ENCODE results near the gene GRIPAP1. TPM values are rescaled to one million over a fixed set of nuclear protein-coding genes. Genes with fewer than 3 reads are reported as not detected.

Gene GRIPAP1
- total RNA-seq, 2 donors from 2014 or later, result 97.8 to 143 TPM

DNA sequence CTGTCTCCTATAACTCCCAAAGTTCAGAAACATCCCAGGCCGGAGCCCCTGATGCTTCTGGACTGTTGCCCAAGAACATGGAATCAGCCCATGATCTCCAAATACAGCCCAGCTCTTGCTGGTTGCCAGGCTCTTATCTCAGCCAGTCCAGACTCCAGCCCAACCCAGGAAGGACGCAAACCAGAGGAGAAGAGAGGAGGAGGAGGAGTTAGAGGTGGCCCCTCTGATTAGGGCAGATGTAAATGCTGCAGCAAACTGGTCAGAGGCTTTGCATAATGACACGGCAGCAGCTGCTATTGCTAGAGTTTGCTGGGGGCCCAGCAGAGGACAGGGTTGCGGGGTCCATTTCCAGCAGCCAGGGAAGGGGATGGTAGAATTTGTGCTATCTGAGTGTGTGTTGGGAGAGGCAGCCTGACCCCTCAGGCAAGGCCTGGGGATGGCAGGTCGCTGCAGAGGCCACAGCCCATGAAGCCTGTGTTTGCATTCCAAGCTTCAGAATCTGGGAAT lies 40.4 kb downstream of the GRIPAP1 start:
- no peak for ATAC-seq
- Mint-ChIP-seq H3K4me1 (ENCODE audit: low read depth in 2 of 2) (peaks cover 7 to 24% of the 10 kb centered on the region in 2 donors), H3K27ac (peak overlapping the region in 1 of 2 donors; percentile 11), H3K9me3 (no peaks in the 10 kb centered on the region), H3K4me3 (no peak overlapping the region), H3K27me3 (peaks cover 0 to 8% of the 10 kb centered on the region in 2 donors), H3K36me3 (no peaks in the 10 kb centered on the region)
- no peak for DNase-seq (ENCODE audit: low spot score)

DNA sequence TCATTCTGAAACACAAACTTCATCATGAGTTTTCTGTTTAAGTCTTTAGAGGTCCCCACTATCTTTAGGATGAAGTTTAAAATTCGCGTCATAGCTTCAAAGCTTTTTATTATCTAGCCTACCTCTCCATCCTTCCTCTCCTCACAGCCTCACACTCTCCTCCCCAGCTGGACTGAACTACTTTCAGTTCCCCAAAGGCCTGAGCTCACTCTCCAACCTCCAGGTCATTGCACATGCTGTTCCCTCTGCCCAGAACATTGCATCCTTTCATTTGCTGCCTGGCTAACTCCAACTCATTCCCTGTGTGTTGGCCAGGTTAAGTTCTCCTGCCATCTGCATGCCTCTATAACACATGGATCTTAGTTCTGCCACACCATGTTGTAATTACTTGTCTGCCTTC lies 41.8 kb downstream of the GRIPAP1 start:
- Mint-ChIP-seq H3K36me3 (no peaks in the 10 kb centered on the region), H3K9me3 (no peaks in the 10 kb centered on the region), H3K4me1 (ENCODE audit: low read depth in 2 of 2) (peaks cover 11 to 30% of the 10 kb centered on the region in 2 donors), H3K27ac (peak overlapping the region in 1 of 2 donors; percentile 99), H3K4me3 (peak overlapping the region; percentile 99), H3K27me3 (peaks cover 0 to 8% of the 10 kb centered on the region in 2 donors)
- no peak for ATAC-seq
- DNase-seq (ENCODE audit: low spot score), result no peak

DNA sequence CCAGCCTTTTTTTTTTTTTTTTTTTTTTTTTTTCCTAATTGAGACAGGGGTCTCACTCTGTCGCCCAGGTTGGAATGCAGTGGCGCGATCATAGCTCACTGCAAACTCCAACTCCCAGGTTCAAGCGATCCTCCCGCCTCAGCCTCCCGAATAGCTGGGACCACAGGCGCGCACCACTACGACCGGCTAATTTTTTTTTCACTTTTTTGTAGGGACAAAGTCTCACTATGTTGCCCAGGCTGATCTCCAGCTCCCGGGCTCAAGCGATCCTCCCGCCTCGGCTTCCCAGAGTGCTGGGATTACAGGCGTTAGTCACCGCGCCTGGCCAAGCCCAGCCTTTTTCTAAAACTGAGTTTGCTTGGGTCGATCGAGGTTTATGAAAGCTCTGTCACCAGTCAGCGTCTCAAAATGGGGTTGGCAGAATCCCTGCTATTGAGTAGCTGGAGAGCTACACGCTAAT lies 43.4 kb downstream of the GRIPAP1 start:
- Mint-ChIP-seq H3K36me3 (no peaks in the 10 kb centered on the region), H3K27me3 (peaks cover 0 to 8% of the 10 kb centered on the region in 2 donors), H3K27ac (peak overlapping the region; percentile 99), H3K9me3 (no peaks in the 10 kb centered on the region), H3K4me3 (peak overlapping the region; percentile 99), H3K4me1 (ENCODE audit: low read depth in 2 of 2) (peaks cover 20 to 30% of the 10 kb centered on the region in 2 donors)
- ATAC-seq, result no peak
- DNase-seq (ENCODE audit: low spot score), result no peak

DNA sequence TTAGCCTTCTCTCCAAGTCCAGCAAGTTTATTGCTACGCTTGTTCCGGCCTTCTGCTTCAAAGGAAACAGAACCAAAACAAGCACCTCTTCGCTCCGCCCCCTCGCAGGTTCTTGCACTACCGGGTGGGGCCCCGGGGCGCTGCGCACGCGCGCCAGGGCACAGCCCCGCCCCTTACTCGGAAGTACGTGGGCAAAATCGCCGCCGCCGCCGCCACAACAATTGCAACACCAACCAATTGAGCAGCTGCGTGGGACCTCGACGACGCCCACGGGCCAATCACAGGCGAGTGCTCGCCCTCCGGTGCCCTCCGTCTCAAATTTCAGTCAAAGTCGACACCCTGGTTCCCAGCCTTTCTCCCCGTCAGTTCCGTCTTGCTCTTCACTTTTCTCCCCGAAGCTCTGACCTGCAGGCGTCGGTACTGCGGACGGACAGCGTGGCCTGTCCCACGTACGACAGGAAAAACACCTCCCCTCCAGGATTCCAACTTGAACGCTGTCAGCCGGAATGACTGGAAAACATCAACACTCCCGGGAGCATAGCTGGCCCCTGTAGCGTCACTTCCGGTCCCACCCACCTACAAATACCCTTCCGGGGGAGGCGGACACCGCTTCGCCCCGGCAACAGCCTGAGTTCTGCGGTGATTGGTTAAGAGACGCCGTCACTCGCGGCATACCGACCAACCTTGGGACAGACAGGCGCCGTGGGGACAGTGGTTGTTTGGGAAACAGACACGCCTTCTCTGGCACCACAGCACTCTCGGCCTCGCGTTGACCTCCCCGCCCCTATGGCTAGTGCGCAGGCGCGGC lies 44.0 kb downstream of the GRIPAP1 start:
- peak; percentile 92 for ATAC-seq
- Mint-ChIP-seq H3K27me3 (peaks cover 0 to 8% of the 10 kb centered on the region in 2 donors), H3K4me1 (ENCODE audit: low read depth in 2 of 2) (peaks cover 26 to 30% of the 10 kb centered on the region in 2 donors), H3K36me3 (no peaks in the 10 kb centered on the region), H3K27ac (peak overlapping the region; percentile 99), H3K9me3 (no peaks in the 10 kb centered on the region), H3K4me3 (peak overlapping the region; percentile 99)
- DNase-seq (ENCODE audit: low spot score), result peak; percentile 95

DNA sequence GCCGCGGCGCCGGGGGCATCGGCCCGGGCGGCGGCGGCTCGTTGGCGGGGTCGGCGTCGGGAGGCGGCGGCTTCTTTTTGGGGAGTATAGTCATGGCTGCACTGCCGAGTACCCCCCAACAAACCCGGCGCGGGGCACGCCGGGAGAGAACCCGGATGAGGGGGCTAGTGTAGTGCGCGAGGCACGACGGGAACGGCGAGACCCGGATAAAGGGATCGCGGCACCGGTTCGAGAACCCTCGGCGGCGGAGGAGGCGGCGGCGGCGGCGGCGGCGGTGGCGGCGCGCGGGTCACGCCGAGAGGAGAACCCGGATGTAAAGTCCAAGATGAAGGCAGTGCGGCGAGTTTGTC lies 44.6 kb downstream of the GRIPAP1 start, which contains the start of gene OTUD5:
Gene OTUD5 (minus strand): TSS at position 131 of the 350 bp plus-strand sequence. CDS start 37 bp downstream, at position 94.
- DNase-seq (ENCODE audit: low spot score), result peak; percentile 84
- Mint-ChIP-seq H3K27me3 (peaks cover 0 to 8% of the 10 kb centered on the region in 2 donors), H3K27ac (peak within 1 kb of the TSS; percentile 99), H3K9me3 (no peaks in the 10 kb centered on the region), H3K4me1 (ENCODE audit: low read depth in 2 of 2) (peaks cover 29 to 36% of the 10 kb centered on the region in 2 donors), H3K4me3 (peak within 1 kb of the TSS; percentile 99), H3K36me3 (no peaks in the 10 kb centered on the region)
- peak; percentile 75 to 77 for ATAC-seq

GRCh38 chrX:48956728-48957414 lies 45.2 kb downstream of the GRIPAP1 start:
- no peaks in the 10 kb centered on the region for H3K36me3 Mint-ChIP-seq
- ATAC-seq (peak; percentile 40 to 45), DNase-seq (ENCODE audit: low spot score) (peak; percentile 81)
- no peaks in the 10 kb centered on the region for H3K9me3 Mint-ChIP-seq
- peak overlapping the region; percentile 83 to 99 for H3K27ac Mint-ChIP-seq
- peaks cover 34 to 42% of the 10 kb centered on the region in 2 donors for H3K4me1 Mint-ChIP-seq (ENCODE audit: low read depth in 2 of 2)
- H3K27me3 Mint-ChIP-seq, result peaks cover 0 to 8% of the 10 kb centered on the region in 2 donors
- peak overlapping the region; percentile 86 for H3K4me3 Mint-ChIP-seq

DNA sequence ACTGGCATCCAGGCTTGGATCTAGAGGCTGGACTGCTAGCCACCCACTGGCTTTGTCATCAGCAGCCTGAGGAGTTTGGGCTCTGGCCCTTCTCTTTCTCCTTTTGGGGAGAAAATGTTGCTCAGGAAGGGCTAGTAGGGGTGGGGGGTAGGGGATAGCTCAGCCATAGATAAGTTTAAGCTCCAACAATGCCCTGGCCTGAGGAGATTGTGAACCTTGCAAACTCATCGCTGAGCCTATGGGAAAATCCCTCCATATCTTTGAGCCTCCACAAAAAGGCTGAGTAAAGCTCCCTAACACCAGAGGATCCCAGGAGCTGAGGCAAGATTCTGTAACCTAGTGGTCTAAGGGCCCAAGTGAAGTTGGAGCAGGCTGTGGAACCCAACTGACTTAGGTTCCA lies 53.5 kb downstream of the GRIPAP1 start:
- H3K4me3 Mint-ChIP-seq, result no peak overlapping the region
- peaks cover 0 to 2% of the 10 kb centered on the region in 2 donors for H3K27me3 Mint-ChIP-seq
- peaks cover 3% of the 10 kb centered on the region for H3K9me3 Mint-ChIP-seq
- no peak for DNase-seq (ENCODE audit: low spot score)
- H3K36me3 Mint-ChIP-seq, result no peaks in the 10 kb centered on the region
- H3K4me1 Mint-ChIP-seq (ENCODE audit: low read depth in 2 of 2), result peaks cover 28 to 39% of the 10 kb centered on the region in 2 donors
- no peak for ATAC-seq
- H3K27ac Mint-ChIP-seq, result no peak overlapping the region

GRCh38 chrX:48945517-48946348 lies 56.3 kb downstream of the GRIPAP1 start:
- Mint-ChIP-seq H3K36me3 (peaks cover 9% of the 10 kb centered on the region), H3K27me3 (peaks cover 0 to 2% of the 10 kb centered on the region in 2 donors)

GRCh38 chrX:48942895-48943294 lies 59.2 kb downstream of the GRIPAP1 start:
- peaks cover 66 to 69% of the 10 kb centered on the region in 2 donors for H3K4me1 Mint-ChIP-seq (ENCODE audit: low read depth in 2 of 2)

More at GRCh38 chrX:48945517-48946348, 56.3 kb downstream of the GRIPAP1 start:
- Mint-ChIP-seq H3K9me3 (peaks cover 3% of the 10 kb centered on the region), H3K4me3 (no peak overlapping the region), H3K4me1 (ENCODE audit: low read depth in 2 of 2) (peaks cover 38 to 47% of the 10 kb centered on the region in 2 donors), H3K27ac (peak overlapping the region; percentile 46 to 71)
- ATAC-seq, result peak in 1 of 2 donors; percentile 65
- no peak for DNase-seq (ENCODE audit: low spot score)

GRCh38 chrX:48940404-48940955 lies 61.6 kb downstream of the GRIPAP1 start:
- peak overlapping the region; percentile 86 for H3K4me3 Mint-ChIP-seq
- peaks cover 81 to 82% of the 10 kb centered on the region in 2 donors for H3K4me1 Mint-ChIP-seq (ENCODE audit: low read depth in 2 of 2)
- H3K27me3 Mint-ChIP-seq, result no peaks in the 10 kb centered on the region
- peaks cover 14% of the 10 kb centered on the region for H3K36me3 Mint-ChIP-seq
- H3K9me3 Mint-ChIP-seq, result no peaks in the 10 kb centered on the region
- ATAC-seq (peak; percentile 30 to 54), DNase-seq (ENCODE audit: low spot score) (peak; percentile 71)
- peak overlapping the region; percentile 94 to 96 for H3K27ac Mint-ChIP-seq

More at GRCh38 chrX:48942895-48943294, 59.2 kb downstream of the GRIPAP1 start:
- peak in 1 of 2 donors; percentile 54 for ATAC-seq
- no peak for DNase-seq (ENCODE audit: low spot score)
- H3K27me3 Mint-ChIP-seq, result peaks cover 0 to 2% of the 10 kb centered on the region in 2 donors
- H3K36me3 Mint-ChIP-seq, result peaks cover 12% of the 10 kb centered on the region
- H3K9me3 Mint-ChIP-seq, result no peaks in the 10 kb centered on the region
- peak overlapping the region; percentile 94 to 96 for H3K27ac Mint-ChIP-seq
- peak overlapping the region; percentile 85 for H3K4me3 Mint-ChIP-seq

GRCh38 chrX:48939524-48940228 lies 62.4 kb downstream of the GRIPAP1 start:
- Mint-ChIP-seq H3K4me1 (ENCODE audit: low read depth in 2 of 2) (peaks cover 89 to 90% of the 10 kb centered on the region in 2 donors), H3K27me3 (no peaks in the 10 kb centered on the region), H3K4me3 (peak overlapping the region; percentile 86), H3K27ac (peak overlapping the region; percentile 94 to 96), H3K9me3 (no peaks in the 10 kb centered on the region), H3K36me3 (peaks cover 19% of the 10 kb centered on the region)
- peak; percentile 58 for DNase-seq (ENCODE audit: low spot score)
- ATAC-seq, result no peak

GRCh38 chrX:48938721-48939425 lies 63.2 kb downstream of the GRIPAP1 start:
- H3K27ac Mint-ChIP-seq, result peak overlapping the region; percentile 94 to 96

More at GRCh38 chrX:48938721-48939425, 63.2 kb downstream of the GRIPAP1 start:
- no peaks in the 10 kb centered on the region for H3K9me3 Mint-ChIP-seq
- H3K27me3 Mint-ChIP-seq, result no peaks in the 10 kb centered on the region
- DNase-seq (ENCODE audit: low spot score) (peak; percentile 83), ATAC-seq (peak; percentile 10 to 21)
- peak overlapping the region; percentile 86 for H3K4me3 Mint-ChIP-seq
- H3K4me1 Mint-ChIP-seq (ENCODE audit: low read depth in 2 of 2), result peaks cover 91% of the 10 kb centered on the region in 2 donors
- H3K36me3 Mint-ChIP-seq, result peaks cover 19% of the 10 kb centered on the region
